NCI-H187 treated with DMSO at 0.1 percent for 48 hours (cell line): ENCODE data around the gene TCAP.
"Not testable (repeated sequence)": the region's sequence is repeated elsewhere in the genome, so short reads cannot be mapped to it uniquely, and the experiment has no call there.

Experiments
- DNase-seq: peaks from one replicate; lab custom pipeline; 2025; lab: John Stamatoyannopoulos, UW

The TCAP gene

DNA sequence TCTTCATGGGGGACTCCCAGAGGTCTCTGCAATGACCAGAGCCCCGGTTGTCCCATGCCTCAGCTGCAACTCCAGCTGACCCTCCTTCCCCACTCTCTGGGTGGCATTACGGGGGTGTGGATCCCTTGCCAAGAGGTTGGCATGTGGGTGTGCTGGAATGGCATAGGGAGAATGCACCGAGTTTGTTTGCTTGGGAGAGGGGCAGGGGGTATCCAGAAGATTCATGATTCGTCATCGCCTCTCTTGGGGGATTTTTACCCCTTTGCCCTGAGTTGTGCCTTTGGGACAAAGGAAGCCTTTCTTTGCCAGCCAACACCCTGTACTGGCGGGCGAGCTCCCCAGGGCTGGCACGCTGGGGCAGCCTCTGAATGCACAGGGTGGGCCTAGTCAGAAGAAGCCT, 41.2 kb downstream of the TCAP start:
- no peak for DNase-seq

DNA sequence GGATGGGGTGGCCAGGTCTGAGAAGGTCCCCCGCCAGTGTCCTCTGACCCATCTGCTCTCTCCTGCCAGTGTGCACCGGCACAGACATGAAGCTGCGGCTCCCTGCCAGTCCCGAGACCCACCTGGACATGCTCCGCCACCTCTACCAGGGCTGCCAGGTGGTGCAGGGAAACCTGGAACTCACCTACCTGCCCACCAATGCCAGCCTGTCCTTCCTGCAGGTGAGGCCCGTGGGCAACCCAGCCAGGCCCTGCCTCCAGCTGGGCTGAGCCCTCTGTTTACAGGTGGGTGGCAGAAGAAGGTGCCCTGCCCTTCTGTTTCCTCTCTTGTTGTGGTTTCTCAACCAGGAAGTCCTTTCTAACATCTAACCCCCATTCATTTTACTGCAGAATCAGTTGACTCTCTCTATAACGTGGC, 41.8 kb downstream of the TCAP start:
- no peak for DNase-seq

DNA sequence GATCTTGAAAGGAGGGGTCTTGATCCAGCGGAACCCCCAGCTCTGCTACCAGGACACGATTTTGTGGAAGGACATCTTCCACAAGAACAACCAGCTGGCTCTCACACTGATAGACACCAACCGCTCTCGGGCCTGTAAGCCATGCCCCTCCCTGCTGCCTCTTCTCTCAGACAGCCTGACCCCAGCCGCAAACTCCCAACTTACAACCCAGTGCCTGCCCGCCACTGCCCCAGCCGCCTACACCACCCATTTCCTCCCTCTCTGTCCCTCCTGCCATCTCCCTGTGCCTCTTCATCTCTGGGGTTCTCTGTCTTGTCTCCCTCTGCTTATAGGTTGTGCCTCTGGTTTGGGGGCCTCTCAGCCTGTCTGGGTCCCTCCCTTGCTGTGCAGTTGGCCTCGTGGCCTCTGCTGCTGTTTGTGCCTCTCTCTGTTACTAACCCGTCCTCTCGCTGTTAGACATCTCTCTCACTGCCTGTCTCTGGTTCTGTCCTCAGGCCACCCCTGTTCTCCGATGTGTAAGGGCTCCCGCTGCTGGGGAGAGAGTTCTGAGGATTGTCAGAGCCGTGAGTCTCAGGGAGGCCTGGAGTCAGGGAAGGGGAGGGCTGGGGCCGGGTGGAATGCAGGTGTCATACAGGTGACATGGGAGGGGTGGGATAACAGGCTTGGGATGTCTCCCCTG, 44.3 kb downstream of the TCAP start:
- no peak for DNase-seq

DNA sequence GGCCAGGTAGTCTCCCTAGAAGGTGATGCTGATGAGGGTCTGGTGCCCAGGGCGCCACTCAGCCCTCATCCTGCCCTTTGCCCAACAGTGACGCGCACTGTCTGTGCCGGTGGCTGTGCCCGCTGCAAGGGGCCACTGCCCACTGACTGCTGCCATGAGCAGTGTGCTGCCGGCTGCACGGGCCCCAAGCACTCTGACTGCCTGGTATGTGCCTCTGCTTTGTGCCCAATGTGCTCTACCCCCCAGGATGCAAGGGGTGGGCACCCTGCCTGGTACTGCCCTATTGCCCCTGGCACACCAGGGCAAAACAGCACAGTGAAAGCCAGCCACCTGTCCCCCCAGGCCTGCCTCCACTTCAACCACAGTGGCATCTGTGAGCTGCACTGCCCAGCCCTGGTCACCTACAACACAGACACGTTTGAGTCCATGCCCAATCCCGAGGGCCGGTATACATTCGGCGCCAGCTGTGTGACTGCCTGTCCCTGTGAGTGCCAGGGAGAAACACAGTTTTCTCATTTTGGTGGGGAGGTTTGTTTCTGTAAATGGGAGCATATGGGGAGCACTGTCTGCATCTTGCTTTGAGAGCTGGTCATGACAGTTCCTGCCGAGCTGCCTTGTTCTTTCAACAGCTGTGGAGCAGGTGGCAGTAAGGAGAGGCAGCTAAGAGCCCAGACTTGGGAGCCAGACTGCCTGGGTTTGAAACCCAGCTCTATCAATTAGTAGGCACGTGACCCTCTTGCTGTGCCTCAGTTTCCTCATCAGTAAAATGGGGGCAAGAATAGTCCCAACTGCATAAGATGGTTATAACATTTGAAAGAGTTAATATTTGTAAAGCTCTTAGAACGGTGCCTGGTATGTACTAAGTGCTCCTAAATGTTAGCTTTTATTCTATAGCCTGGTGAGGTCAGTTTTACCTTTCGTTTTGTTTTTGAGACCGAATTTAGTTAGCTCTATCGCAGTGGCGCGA, 45.1 kb downstream of the TCAP start:
- no peak for DNase-seq

DNA sequence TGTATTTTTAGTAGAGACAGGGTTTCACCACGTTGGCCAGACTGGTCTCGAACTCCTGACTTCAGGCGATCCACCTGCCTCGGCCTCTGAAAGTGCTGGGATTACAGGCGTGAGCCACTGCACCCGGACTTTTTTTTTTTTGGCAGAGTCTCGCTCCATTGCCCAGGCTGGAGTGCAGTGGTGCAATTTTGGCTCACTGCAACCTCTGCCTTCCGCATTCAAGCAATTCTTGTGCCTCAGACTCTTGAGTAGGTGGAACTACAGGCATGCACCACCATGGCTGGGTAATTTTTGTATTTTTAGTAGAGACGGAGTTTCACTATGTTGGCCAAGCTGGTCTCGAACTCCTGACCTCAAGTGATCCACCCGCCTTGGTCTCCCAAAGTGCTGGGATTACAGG, 45.9 kb downstream of the TCAP start:
- not testable (repeated sequence) for DNase-seq

DNA sequence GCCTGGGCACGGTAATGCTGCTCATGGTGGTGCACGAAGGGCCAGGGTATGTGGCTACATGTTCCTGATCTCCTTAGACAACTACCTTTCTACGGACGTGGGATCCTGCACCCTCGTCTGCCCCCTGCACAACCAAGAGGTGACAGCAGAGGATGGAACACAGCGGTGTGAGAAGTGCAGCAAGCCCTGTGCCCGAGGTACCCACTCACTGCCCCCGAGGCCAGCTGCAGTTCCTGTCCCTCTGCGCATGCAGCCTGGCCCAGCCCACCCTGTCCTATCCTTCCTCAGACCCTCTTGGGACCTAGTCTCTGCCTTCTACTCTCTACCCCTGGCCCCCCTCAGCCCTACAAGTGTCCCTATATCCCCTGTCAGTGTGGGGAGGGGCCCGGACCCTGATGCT, 46.7 kb downstream of the TCAP start:
- DNase-seq: no peak

DNA sequence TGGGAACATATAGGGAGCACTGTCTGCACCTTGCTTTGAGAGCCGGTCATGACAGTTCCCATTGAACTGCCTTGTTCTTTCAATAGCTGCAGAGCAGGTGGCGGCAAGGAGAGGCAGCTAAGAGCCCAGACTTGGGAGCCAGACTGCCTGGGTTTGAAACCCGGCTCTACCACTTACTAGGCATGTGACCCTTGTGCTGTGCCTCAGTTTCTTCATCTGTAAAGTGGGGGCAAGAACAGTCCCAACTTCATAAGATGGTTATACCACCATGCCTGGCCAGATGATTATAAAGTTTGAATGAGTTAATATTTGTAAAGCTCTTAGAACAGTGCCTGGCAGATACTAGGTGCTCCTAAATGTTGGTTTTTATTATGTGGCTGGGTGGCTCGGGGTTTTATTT, 49.1 kb downstream of the TCAP start:
- no peak for DNase-seq

DNA sequence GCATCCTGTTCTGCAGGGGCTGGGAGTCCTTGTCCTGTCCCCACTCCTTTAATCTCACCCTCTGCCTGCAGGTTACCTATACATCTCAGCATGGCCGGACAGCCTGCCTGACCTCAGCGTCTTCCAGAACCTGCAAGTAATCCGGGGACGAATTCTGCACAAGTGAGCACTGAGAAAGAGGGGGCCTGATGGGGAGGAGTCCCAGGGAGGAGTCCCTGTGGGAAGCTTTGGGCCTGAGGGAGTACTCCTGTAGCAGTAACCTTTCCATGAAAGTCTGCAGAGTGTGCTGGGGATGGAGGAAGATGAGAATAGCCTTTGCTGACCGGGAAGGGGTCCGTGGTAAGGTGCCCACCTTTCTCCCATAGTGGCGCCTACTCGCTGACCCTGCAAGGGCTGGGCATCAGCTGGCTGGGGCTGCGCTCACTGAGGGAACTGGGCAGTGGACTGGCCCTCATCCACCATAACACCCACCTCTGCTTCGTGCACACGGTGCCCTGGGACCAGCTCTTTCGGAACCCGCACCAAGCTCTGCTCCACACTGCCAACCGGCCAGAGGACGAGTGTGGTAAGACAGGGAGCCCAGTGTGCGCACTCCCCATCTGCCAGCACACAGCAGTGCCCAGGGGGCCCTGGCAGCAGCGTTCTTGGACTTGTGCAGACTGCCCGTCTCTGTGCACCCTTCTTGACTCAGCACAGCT, 50.4 kb downstream of the TCAP start:
- DNase-seq: no peak
